GM19467 (cell line): ENCODE data around the gene ZNF598.
"Not testable (repeated sequence)": the region's sequence is repeated elsewhere in the genome, so short reads cannot be mapped to it uniquely, and the experiment has no call there.

ENCODE experiments used
- ATAC-seq: cut with Tn5 transposase; IDR thresholded peaks from one replicate; pipeline ENCODE4 v1.9.1; 2021; ENCODE audit warnings: mild to moderate bottlenecking, moderate library complexity; ENCODE audit not compliant: unreplicated experiment

Gene ZNF598

DNA sequence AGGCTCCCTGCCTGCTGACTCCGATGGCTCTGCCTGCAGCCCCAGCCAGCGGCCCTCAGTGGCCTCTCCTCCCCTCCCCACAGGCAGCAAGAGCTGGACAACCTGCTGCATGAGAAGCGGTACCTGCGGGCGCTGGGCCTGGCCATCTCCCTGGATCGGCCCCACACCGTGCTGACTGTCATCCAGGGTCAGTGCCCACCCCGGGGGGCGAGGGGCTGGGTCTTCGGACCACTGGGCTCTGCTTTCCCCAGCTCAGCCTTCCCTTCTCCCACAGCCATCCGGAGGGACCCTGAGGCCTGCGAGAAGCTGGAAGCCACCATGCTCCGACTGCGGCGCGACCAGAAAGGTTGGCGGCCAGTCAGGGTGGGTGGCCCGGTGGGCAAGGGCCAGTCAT is 31.7 kb downstream of the ZNF598 start:
- ATAC-seq: no peak

DNA sequence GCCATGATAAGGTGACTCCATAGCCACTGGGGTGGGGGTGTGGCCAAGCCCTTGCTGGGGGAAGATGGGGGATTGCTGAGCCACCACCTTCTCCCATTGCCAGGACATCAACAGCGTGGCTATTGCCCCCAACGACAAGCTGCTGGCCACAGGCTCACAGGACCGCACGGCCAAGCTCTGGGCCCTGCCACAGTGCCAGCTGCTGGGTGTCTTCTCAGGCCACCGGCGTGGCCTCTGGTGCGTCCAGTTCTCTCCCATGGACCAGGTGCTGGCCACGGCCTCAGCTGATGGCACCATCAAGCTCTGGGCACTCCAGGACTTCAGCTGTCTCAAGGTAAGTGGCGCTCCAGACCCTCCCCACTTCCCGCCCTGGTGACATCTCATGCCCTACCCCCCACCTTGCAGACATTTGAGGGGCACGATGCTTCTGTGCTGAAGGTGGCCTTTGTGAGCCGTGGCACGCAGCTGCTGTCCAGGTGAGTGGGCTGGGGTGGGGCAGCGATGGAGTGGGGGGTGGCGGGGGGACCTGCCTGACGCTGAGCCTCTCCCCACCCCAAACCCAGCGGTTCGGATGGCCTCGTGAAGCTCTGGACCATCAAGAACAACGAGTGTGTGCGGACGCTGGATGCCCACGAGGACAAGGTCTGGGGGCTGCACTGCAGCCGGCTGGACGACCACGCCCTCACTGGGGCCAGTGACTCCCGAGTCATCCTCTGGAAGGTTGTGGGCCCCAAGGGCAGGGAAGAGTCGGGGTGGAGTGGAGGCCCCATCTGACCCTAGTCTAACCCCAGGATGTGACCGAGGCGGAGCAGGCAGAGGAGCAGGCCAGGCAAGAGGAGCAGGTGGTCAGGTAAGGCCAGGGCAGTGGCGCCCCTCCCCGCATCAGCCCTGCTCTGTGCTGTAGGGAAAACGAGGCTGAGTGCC is 32.4 kb downstream of the ZNF598 start:
- no peak for ATAC-seq

DNA sequence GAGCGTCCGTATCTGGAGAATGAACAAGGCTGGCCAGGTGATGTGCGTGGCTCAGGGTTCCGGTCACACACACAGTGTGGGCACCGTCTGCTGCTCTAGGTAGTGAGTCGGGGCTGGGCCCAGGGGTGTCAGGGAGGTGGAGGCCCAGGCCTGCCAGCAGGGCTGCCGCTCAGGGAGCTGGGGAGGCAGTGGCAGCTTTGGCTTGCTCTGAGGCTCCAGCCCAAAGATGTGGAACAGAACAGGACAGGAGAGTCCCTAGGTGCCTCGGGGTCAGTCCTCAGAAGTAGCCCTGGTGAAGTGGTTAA is 33.5 kb downstream of the ZNF598 start:
- ATAC-seq: no peak

DNA sequence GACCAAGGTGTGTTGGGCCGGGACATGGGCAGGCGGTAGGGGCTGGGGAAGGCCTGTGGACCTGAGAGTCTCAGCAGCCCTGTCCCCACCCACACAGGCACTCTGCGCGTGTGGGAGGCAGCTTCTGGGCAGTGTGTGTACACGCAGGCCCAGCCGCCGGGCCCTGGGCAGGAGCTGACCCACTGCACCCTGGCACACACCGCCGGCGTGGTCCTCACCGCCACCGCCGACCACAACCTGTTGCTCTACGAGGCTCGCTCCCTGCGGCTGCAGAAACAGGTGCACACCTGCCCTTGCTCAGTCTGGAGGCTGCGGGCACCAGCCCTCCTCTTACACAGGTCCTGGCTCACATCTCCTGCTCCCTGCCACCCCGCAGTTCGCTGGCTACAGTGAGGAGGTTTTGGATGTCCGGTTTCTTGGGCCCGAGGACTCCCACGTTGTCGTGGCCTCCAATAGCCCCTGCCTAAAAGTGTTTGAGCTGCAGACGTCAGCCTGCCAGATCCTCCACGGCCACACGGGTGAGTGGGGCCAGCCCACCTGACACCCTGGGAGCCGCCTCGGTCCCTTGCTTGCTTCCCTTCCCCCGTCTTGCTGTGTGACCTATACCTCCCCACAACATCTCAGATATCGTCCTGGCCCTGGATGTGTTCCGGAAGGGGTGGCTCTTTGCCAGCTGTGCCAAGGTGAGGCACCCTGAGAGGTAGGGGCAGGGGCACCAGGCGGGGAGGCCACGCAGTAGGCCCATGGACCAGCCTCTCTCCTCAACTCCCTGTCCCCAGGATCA is 34.0 kb downstream of the ZNF598 start:
- ATAC-seq: no peak

DNA sequence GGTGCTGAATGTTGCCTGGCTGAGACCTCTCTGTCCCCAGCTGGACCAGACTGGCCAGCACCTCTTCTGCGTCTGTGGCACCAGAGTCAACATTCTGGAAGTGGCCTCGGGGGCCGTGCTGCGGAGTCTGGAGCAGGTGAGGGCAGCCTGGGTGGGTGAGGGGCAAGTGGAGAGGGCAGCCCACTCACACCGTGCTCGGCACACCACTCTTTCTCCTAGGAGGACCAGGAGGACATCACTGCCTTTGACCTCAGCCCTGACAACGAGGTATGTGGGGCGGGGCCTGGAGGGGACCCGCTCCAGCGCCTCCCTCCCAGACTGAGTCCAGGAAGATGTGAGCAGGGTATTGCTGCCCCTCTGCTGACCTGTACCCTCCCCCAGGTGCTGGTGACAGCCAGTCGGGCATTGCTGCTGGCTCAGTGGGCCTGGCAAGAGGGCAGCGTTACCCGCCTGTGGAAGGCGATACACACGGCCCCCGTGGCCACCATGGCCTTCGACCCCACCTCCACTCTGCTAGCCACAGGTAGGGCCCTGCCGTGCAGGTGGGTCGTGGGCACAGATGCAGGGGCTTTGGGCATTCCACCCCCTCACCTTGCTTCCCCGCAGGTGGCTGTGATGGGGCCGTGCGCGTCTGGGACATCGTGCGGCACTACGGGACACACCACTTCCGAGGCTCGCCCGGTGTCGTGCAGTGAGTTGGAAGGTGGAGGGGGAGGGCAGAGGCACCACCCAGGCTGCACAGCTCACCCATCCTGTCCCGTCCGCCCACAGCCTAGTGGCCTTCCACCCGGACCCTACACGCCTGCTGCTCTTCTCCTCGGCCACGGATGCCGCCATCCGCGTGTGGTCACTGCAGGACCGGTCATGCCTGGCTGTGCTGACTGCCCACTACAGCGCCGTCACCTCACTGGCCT is 35.2 kb downstream of the ZNF598 start:
- ATAC-seq: no peak

DNA sequence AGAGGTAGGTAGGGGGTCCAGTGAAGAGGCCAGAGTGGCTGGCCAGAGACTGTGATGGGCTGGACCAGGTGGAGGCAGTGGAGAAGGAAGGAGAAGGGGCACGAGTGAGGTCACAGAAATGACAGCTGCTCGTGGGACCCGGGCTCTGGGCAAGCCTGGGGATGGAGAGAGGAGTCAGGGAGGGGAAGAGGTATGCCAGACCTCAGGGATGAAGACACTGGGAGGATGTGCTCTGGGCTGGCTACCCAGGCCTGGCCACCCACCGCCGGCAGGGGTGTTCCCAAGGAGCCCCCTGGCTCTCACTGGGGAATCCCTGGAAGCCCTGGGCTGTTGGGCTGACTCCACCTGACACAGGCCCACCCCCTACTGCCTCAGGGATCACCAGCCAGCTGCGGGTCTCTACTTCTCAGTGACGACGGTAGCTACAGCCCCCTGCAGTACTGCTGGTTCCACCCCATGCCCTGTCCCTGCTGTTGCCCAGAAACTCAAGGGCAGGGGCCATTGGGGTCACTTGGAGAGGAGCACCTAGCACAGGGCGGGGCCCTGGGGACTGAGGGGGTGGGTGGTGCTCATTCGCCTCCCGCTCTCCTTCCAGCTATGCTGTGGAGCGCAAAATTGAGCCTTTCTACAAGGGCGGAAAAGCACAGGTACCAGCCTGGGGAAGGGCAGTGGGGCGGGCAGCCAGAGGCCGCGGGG is 36.0 kb downstream of the ZNF598 start:
- ATAC-seq: no peak

DNA sequence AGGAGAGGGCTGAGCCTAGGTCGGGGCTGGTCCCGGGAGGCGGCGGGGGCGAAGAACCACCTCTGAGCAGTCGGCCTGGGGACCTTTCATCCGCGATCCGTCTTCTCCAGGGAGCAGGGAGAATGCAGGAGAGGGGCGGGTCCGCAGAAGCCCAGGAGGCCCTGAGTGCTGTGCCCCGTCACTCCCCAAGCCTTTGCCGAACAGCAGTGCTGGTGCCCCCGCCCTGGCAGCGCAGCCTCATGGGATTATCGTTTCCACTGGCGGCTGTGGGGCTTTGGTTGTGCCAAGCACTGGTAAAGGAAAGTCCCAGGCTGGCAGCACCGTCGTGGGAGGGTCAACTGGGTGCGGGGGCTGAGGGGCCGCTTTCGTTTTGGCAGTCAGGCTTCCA is 37.1 kb downstream of the ZNF598 start:
- no peak for ATAC-seq

DNA sequence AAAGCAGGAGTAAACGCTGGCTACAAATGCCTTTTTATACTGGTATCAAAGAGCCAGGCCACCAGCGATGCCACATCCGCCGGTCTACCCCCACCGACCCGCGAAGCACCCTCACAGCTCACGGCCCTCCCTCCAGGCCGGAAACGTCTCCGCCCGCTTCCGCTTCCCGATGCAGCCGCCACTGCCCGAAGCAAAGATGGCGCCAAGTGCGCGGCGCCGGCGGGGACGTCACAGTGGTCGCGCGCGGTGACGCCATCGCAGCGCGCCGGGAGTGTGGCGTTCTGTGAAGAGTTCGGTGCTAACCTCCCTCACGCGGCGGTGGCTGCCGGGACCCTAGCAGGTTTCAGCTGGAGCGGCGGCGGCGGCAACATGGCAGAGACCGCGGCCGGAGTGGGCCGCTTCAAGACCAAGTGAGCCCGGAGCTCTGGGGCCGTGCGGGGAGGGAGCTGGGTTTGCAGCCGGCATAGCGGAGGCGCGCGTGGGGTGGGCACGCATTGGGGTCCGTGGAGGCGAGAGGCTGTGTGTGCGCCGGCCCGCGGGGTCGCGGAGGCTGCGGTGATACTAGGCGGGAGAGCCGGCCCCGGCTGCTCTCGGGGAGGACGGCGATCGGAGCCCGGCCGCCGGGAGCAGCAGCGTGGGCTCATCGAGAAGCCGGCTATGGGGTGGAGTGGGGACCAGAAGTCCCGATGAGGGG is 37.7 kb downstream of the ZNF598 start, which contains the start of gene TBL3:
Gene TBL3, plus strand, starts transcription at position 258 of the 694 bp plus-strand sequence. Its CDS starts 112 bp downstream, at position 370.
- ATAC-seq: peak; percentile 70

DNA sequence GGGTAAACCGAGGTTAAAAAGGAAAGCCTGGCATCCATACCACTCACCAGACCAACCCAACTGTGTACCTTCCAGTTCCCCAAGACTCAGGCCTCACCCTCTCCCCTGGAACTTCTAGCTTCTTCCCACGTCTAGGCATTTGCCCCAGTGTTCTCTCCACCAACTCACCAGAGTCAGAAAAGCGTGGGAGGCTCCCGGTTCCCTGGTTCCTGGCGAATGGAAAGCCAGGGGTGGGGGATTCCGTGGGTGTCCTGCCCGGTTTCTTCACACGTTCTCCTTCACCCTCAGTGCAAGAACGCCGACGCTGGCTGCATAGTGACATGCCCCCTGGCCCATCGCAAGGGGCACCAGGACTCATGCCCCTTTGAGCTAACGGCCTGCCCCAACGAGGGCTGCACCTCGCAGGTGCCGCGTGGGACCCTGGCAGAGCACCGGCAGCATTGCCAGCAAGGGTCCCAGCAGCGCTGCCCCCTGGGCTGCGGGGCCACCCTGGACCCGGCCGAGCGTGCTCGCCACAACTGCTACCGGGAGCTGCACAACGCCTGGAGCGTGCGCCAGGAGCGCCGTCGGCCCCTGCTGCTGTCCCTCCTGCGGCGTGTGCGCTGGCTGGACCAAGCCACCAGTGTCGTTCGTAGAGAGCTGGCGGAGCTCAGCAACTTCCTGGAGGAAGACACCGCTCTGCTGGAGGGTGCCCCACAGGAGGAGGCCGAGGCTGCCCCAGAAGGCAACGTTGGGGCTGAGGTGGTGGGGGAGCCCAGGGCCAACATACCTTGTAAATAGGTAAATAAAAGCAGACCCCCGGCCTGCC is 41.3 kb downstream of the ZNF598 start:
- no peak for ATAC-seq

DNA sequence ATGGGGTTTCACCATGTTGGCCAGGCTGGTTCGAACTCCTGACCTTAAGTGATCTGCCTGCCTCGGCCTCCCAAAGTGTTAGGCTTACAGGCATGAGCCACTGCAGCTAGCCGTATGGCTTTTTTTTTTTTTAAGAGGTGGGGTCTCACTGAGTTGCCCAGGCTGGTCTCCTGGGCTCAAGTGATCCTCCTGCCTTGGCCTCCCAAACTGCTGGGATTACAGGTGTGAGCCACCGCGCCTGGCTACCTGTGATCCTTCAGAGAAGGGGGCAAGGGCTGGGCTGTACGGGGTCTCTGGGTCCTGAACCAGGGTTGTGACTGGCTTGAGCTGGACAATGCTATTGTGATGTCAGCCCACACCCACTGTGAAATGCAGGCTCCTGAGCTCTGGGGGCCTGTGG is 43.2 kb downstream of the ZNF598 start, which contains the start of gene RNF151:
Gene RNF151, plus strand, starts transcription at position 397 of the 400 bp plus-strand sequence. CDS start 26 bp downstream, outside the sequence.
- ATAC-seq: no peak

DNA sequence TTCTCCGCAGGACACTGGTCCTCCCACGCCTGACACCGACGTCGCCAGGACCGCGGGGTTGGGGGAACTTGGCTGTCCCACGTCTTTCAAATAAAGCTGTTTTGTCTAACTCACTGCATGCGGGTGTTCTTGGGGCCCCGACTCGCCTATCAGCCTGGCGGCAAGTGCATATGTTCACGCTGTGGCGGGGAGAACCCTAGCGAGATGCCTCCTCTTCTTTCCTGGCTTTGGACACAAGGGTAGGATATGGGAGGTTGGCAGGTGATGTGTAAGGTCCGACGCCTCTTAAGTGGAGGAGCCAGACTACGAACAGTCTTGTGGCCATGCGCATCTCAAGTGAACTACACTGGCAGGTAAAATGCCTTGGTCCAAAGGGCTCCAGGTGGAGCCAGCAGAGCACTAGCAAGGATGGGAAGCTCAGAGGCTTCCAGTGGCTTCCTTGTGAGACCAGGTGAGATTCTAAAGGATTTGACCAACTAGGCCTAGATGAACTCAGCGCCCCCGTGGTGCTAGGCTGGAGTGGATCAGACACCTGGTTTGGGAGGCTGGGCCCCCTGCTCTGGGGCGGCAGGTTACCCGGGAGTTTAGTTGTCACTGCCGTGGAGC is 44.1 kb downstream of the ZNF598 start:
- ATAC-seq: no peak

DNA sequence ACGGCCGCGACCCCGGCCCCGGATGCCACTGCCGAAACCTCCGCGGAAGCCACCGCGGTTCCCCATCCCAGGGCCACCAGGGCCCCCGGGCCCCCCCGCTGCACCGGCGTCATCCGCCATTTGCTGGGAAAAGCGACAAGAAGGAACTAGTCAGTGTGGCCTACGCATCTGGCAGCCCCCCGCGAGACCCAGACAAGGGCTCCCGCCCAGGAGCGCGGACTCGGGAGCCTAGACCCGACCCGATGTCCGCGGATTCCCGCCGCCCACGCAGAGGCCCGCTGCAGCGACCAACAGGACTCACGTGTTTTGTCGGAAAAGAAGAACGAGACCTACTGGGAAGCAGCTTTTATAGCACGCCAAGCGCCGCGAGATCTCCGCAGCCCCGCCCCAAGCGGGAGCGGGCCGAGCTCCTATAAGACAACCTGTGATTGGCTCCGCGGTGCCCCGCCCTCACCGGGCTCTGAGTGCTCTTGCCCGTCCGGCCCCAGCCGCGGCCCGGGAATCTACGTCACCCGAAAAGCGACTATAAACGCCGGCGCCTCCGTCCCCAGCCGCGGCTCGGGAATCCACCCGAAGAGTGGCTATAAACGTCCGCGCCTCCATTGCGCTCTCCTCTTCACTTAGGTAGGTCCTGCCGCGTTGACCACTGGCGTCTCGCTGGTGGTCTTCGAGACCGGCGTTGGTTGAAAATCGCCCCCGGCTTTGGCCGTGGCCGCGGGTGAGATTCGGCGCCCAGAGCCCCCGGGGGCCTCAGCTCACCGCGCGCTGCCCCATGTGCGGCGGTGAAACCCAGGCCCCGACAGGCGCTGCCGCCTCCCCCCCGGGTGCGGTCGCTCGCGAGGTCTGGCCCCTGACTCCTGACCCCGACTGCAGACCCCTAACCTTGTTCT is 44.9 kb downstream of the ZNF598 start, which contains the start of gene RPS2:
Gene RPS2, minus strand, starts transcription at position 321 of the 890 bp plus-strand sequence. Its CDS starts 201 bp downstream, at position 120.
- peak; percentile 68 for ATAC-seq

DNA sequence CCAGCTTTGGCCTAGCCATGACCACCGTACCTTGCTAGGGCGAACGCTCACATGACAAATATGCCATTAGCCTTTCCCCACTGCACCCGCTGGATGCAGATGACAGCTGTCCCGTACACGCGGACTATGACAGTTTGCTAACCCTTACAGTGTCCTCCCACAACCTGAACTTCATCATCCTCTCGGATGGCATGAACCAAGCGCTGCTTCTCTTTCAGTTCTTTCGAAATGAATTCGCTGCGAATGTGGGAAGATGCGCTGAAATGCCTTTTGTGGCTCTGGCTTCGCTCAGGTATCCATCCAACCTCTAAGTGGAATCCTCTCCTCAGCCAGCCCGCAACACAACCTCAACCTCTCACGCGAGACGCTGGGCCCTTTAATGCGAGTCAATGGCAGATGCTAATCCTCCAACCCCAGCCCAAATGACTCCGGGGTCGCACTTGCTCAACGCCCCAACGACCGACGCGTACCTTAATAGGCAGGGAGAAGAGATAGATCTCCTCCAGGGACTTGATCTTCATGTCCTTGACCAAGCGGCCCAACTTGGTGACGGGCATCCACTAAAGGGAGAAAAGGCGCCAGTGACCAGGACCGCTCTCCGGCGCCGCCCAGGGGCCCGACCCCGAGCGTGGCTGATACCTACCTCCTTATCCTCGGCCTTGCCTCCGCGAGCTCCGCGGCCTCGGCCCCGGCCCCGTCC is 45.7 kb downstream of the ZNF598 start:
- peak; percentile 1 for ATAC-seq

DNA sequence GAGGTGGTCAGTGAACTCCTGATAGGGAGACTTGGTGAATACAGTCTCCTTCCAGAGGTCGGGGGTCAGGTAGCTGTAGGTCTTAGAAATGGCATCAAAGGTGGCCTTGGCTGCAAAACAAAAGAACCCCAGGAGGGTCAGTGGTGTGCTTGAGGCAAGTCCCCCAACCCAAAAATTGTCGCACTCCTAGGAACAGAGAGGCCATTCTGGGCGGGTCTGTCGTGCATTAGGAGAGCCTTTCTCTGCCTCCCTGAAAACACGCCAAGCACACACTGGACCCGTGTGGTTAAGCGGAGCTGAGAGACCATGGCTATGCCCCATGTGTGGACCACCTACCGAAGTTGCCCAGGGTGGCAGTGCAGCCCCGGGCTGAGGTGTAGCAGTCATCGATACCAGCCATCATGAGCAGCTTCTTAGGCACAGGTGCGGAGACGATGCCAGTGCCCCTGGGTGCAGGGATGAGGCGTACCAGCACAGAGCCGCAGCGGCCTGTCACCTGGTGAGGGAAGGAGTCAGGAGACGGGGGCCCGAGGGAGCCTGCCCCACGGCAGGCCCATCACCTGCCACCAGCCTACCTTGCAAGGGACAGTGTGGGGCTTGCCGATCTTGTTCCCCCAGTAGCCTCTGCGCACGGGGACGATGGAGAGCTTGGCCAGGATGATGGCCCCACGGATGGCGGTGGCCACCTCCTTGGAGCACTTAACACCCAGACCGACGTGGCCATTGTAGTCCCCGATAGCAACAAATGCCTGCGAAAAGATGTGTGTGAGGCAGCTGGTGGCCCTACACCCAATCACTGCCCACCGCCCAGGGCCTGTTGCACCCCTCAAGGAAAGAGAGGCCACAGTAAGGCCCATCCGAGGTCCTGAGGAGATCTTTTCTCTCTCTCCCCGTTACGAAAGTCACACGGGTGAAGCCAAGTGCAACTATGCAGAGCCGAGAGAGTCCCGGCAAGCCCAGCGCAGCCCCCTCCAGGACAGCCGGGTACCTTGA is 47.2 kb downstream of the ZNF598 start:
- ATAC-seq: not testable (repeated sequence)

DNA sequence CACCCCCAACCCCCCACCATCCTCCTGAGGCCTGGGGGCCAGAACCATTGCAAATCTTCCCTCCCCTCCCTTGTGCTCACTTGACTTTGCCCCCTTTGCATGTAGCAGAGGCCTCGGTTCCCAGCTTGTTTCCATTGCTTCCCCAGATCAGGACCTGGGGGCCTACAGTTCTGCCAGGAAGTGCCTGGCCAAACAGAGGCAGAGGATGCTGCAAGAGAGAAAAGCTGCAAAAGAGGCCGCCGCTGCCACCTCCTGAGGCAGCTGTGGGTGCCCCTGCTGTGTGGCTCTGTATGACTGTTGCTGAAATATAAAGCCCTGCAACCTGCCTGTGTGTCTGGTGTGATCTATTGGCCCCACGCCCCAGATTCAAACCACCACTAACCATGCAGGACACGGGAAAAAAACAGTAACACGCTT is 48.0 kb downstream of the ZNF598 start:
- ATAC-seq: no peak
